Panc1 (cell line): ENCODE data around the gene SHROOM3. TPM values are rescaled to one million over a fixed set of nuclear protein-coding genes. Genes with fewer than 3 reads are reported as not detected.

Experiments
- ATAC-seq: fragments of 200-7000 bp; cut with Tn5 transposase; 2 replicates; pipeline ENCODE4 v1.9.1; 2020; ENCODE audit warnings: mild to moderate bottlenecking, moderate library complexity
- BruUV-seq: library from RNA; stranded (reverse); fragments of 400-500 nt; replicated peaks from 2 replicates; lab custom pipeline; 2021; lab: Mats Ljungman, UMichigan
- CTCF ChIA-PET: fragments of 300-600 bp; sonication (Branson Sonifier 250); formaldehyde crosslinking; loops from one replicate; lab custom pipeline; 2022; ENCODE audit warnings: antibody characterized with exemption; lab: Charles Lee
- POLR2A ChIA-PET: fragments of 300-600 bp; sonication (Branson Sonifier 250); formaldehyde crosslinking; loops from one replicate; lab custom pipeline; 2022; ENCODE audit warnings: antibody characterized with exemption; lab: Charles Lee
- DNase-seq: peaks from one replicate; pipeline ENCODE4 v3.0.0-alpha.2; 2010; ENCODE audit warnings: low read depth, low spot score
- H3K27ac ChIP-seq: 2 replicates; pipeline ENCODE4 v1.5.1; 2011; ENCODE audit warnings: mild to moderate bottlenecking, low read length, inconsistent platforms
- H3K27me3 ChIP-seq: fragments of 200-500 bp; sonication (Bioruptor generic); 2 replicates; pipeline ENCODE4 v1.6.0; 2014; ENCODE audit warnings: low read length, inconsistent platforms; ENCODE audit not compliant: control insufficient read depth, insufficient read depth
- H3K36me3 ChIP-seq: fragments of 200-500 bp; sonication (Bioruptor generic); 2 replicates; pipeline ENCODE4 v1.5.1; 2014; ENCODE audit warnings: inconsistent platforms, mild to moderate bottlenecking, low read length, moderate library complexity; ENCODE audit not compliant: control insufficient read depth, insufficient read depth
- H3K4me1 ChIP-seq: 2 replicates; pipeline ENCODE4 v1.5.1; 2011; ENCODE audit warnings: inconsistent platforms, mild to moderate bottlenecking, low read length, moderate library complexity; ENCODE audit not compliant: control insufficient read depth, insufficient read depth
- H3K4me3 ChIP-seq, 2 experiments: 2 replicates each; pipeline ENCODE4 v1.5.1; 2011 to 2012; ENCODE audit warnings: low read depth in 2 of 2, low read length in 2 of 2, mild to moderate bottlenecking in 2 of 2, inconsistent platforms in 1 of 2, moderate library complexity in 1 of 2
- H3K9me3 ChIP-seq: fragments of 200-500 bp; sonication (Bioruptor generic); 2 replicates; pipeline ENCODE4 v1.5.1; 2014; ENCODE audit warnings: low read depth, mild to moderate bottlenecking, inconsistent platforms, low read length, moderate library complexity; ENCODE audit not compliant: control insufficient read depth, insufficient read depth
- POLR2AphosphoS5 ChIP-seq: IDR thresholded peaks from 2 replicates; pipeline ENCODE4 v1.6.1; 2012; ENCODE audit warnings: mild to moderate bottlenecking, low read depth, low read length, moderate library complexity
- SIN3A ChIP-seq: IDR thresholded peaks from 2 replicates; pipeline ENCODE4 v1.6.1; 2012; ENCODE audit warnings: low read depth, mild to moderate bottlenecking, low read length, moderate library complexity, borderline replicate concordance; ENCODE audit not compliant: insufficient read depth
- TCF7L2 ChIP-seq: IDR thresholded peaks from 2 replicates; pipeline ENCODE4 v1.6.1; 2011; ENCODE audit warnings: mild to moderate bottlenecking, low read depth, low read length, inconsistent platforms
- in situ Hi-C: cut with HindIII; loops from 2 replicates; pipeline ENCODE4 v1.10.0; 2016; ENCODE audit warnings: low sequenced_read_pairs, low pct_unique_long_range_greater_than_20kb
- intact Hi-C: fragments of 100-400 bp; cut with micrococcal nuclease; formaldehyde crosslinking; loops from one replicate; pipeline ENCODE4 v1.10.0; 2022; ENCODE audit not compliant: unreplicated experiment
- total RNA-seq: library from RNA; stranded (reverse); gene quantifications from one replicate; pipeline ENCODE4 v1.2.1, GENCODE V29; 2021; ENCODE audit not compliant: unreplicated experiment
- TF ChIP-seq, protein P1 (sequence below), 2 experiments: IDR thresholded peaks; 2 replicates each; pipeline ENCODE4 v1.6.1; 2011 to 2012; ENCODE audit warnings: low read depth in 2 of 2, control low read depth in 1 of 2, low read length in 1 of 2, mild to moderate bottlenecking in 1 of 2, moderate library complexity in 1 of 2; ENCODE audit not compliant: insufficient read depth in 1 of 2
- TF ChIP-seq, protein P2 (sequence below): fragments of 450-650 bp; IDR thresholded peaks from 2 replicates; pipeline ENCODE4 v1.5.1; 2017; ENCODE audit warnings: mild to moderate bottlenecking

The SHROOM3 gene
- total RNA-seq, 1 experiment from 2014 or later, result 7.2 TPM

DNA sequence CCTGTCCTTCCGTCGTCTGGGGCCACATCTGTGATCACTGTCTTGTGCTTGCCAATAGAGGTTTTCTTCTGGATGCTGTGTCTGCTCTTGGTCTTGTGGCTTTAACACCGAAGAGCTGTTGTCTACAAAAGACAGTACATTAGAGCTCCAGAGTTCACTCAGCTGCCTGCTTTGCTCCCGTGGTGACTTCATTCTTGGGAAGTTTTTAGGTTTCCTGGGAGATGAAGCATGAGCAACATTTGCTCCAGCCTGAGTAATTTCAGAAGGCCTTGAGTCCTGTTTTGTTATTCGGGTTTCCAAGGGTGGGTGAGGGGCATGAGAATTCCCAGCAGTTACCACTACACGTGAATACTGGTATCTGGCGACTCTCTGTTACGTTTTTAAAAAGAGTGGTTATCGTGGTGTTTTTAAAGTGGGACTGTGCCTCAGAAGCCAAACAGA, 189.2 kb downstream of the SHROOM3 start:
- ChIA-PET POLR2A (no interaction called here), CTCF (interaction anchor here (0.5 kb wide), 1 partner anchor 45 kb away, joined by 3 read pairs; no protein-coding TSS in a partner anchor)
- no peaks in the 10 kb centered on the region for H3K9me3 ChIP-seq
- no TSS peak for BruUV-seq
- no peaks in the 10 kb centered on the region for H3K4me1 ChIP-seq
- in situ Hi-C loops, result no loop called here
- no peak overlapping the region for H3K4me3 ChIP-seq
- TF ChIP-seq SIN3A, result no peak
- no peak for TF ChIP-seq POLR2AphosphoS5
- TF ChIP-seq, protein P1, sequence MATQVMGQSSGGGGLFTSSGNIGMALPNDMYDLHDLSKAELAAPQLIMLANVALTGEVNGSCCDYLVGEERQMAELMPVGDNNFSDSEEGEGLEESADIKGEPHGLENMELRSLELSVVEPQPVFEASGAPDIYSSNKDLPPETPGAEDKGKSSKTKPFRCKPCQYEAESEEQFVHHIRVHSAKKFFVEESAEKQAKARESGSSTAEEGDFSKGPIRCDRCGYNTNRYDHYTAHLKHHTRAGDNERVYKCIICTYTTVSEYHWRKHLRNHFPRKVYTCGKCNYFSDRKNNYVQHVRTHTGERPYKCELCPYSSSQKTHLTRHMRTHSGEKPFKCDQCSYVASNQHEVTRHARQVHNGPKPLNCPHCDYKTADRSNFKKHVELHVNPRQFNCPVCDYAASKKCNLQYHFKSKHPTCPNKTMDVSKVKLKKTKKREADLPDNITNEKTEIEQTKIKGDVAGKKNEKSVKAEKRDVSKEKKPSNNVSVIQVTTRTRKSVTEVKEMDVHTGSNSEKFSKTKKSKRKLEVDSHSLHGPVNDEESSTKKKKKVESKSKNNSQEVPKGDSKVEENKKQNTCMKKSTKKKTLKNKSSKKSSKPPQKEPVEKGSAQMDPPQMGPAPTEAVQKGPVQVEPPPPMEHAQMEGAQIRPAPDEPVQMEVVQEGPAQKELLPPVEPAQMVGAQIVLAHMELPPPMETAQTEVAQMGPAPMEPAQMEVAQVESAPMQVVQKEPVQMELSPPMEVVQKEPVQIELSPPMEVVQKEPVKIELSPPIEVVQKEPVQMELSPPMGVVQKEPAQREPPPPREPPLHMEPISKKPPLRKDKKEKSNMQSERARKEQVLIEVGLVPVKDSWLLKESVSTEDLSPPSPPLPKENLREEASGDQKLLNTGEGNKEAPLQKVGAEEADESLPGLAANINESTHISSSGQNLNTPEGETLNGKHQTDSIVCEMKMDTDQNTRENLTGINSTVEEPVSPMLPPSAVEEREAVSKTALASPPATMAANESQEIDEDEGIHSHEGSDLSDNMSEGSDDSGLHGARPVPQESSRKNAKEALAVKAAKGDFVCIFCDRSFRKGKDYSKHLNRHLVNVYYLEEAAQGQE (IDR thresholded peaks at IDR 0.05; ENCODE audit: insufficient read depth in 1 of 2, low read depth in 2 of 2, low read length in 1 of 2), result no peak
- TF ChIP-seq, protein P2, sequence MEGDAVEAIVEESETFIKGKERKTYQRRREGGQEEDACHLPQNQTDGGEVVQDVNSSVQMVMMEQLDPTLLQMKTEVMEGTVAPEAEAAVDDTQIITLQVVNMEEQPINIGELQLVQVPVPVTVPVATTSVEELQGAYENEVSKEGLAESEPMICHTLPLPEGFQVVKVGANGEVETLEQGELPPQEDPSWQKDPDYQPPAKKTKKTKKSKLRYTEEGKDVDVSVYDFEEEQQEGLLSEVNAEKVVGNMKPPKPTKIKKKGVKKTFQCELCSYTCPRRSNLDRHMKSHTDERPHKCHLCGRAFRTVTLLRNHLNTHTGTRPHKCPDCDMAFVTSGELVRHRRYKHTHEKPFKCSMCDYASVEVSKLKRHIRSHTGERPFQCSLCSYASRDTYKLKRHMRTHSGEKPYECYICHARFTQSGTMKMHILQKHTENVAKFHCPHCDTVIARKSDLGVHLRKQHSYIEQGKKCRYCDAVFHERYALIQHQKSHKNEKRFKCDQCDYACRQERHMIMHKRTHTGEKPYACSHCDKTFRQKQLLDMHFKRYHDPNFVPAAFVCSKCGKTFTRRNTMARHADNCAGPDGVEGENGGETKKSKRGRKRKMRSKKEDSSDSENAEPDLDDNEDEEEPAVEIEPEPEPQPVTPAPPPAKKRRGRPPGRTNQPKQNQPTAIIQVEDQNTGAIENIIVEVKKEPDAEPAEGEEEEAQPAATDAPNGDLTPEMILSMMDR, result no peak
- TF ChIP-seq TCF7L2, result no peak
- ATAC-seq (no peak), DNase-seq (no peak)
- no peak overlapping the region for H3K27ac ChIP-seq
- no peaks in the 10 kb centered on the region for H3K27me3 ChIP-seq
- no peaks in the 10 kb centered on the region for H3K36me3 ChIP-seq
- intact Hi-C loops, result no loop called here

DNA sequence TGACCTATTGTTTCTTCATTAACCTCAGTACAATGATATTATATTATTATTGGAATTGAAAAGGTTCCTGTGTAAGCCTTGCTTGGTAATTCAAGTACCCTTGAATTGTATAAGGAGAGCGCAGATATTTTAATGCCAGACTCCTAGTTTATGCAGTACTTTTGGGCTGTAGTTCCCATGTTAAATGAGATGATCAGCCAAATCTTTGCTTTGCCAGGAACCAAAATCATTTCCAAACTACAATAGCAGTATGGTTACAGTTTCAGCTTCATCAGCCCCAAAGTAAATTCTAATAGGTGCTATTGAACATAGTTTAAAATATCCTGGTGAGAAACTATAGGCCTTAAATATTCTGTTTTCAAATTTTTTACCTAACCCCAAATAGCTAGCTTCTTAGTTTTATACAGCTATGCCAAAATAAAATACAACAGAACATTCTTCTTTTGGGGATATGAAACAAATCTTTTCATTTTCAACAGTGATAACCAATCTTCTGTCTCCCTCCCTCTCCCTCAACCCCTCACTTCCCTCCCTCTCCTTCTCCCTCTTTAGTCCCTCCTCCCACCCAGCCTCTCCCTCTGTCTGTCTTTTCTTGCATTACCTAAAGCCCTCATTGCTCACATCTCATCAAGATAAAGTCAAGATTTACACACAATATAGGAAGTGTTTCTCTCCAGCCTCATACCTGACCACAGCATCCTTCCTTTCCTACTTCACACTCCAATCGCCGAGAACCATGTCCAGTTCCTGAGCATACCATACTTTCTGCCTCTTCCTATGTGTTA, 190.1 kb downstream of the SHROOM3 start:
- Histone ChIP-seq H3K27me3 (no peaks in the 10 kb centered on the region), H3K27ac (no peak overlapping the region), H3K4me3 (no peak overlapping the region), H3K36me3 (no peaks in the 10 kb centered on the region), H3K4me1 (no peaks in the 10 kb centered on the region), H3K9me3 (no peaks in the 10 kb centered on the region)
- no peak for DNase-seq
- no peak for ATAC-seq
- CTCF ChIA-PET, result no interaction called here
- no TSS peak for BruUV-seq
- TF ChIP-seq, protein P2, result no peak
- TF ChIP-seq POLR2AphosphoS5, result no peak
- TF ChIP-seq TCF7L2, result no peak
- no peak for TF ChIP-seq SIN3A
- TF ChIP-seq, protein P1 (IDR thresholded peaks at IDR 0.05; ENCODE audit: insufficient read depth in 1 of 2, low read depth in 2 of 2, low read length in 1 of 2), result no peak
- POLR2A ChIA-PET, result no interaction called here
- intact Hi-C loops, result no loop called here
- in situ Hi-C loops, result no loop called here
